GM18873 (cell line): ENCODE results near the gene SIRT3.
"Not testable (repeated sequence)": the region's sequence is repeated elsewhere in the genome, so short reads cannot be mapped to it uniquely, and the experiment has no call there.

Experiments
- ATAC-seq: cut with Tn5 transposase; IDR thresholded peaks from one replicate; pipeline ENCODE4 v1.9.1; 2021; ENCODE audit warnings: mild to moderate bottlenecking, moderate library complexity, moderate number of reproducible peaks; ENCODE audit not compliant: unreplicated experiment, low FRiP score

SIRT3 gene

GRCh38 chr11:206002-206384 lies 30.1 kb downstream of the SIRT3 start:
- ATAC-seq: no peak

GRCh38 chr11:205221-206001 lies 30.7 kb downstream of the SIRT3 start:
- no peak for ATAC-seq

GRCh38 chr11:204587-205109 lies 31.5 kb downstream of the SIRT3 start:
- ATAC-seq: no peak

- ATAC-seq: no peak
These were observed 32.1 kb downstream of the SIRT3 start for GRCh38 chr11:203945-204586.

GRCh38 chr11:203056-203944 lies 32.8 kb downstream of the SIRT3 start:
- ATAC-seq: no peak

- ATAC-seq: no peak
These were observed 33.7 kb downstream of the SIRT3 start for GRCh38 chr11:202490-202889.

GRCh38 chr11:201966-202365 lies 34.2 kb downstream of the SIRT3 start:
- no peak for ATAC-seq

GRCh38 chr11:200224-201003 lies 35.7 kb downstream of the SIRT3 start:
- ATAC-seq: no peak

GRCh38 chr11:199782-200181 lies 36.4 kb downstream of the SIRT3 start:
- ATAC-seq: no peak

- no peak for ATAC-seq
These were observed 37.0 kb downstream of the SIRT3 start for GRCh38 chr11:199004-199581.

GRCh38 chr11:198236-198806 lies 37.8 kb downstream of the SIRT3 start:
- no peak for ATAC-seq

- ATAC-seq: no peak
These were observed 38.4 kb downstream of the SIRT3 start for GRCh38 chr11:197741-198235.

GRCh38 chr11:196786-197731 lies 39.1 kb downstream of the SIRT3 start:
- ATAC-seq: no peak

GRCh38 chr11:193481-193880 lies 42.7 kb downstream of the SIRT3 start:
- not testable (repeated sequence) for ATAC-seq

GRCh38 chr11:192674-193128 lies 43.4 kb downstream of the SIRT3 start, which contains the start of gene SCGB1C1:
TSS of gene SCGB1C1 (plus strand) at chr11:193078. CDS start at chr11:193100, 22 bp downstream.
- ATAC-seq: not testable (repeated sequence)

- not testable (repeated sequence) for ATAC-seq
These were observed 44.4 kb downstream of the SIRT3 start for GRCh38 chr11:191490-192478.

- ATAC-seq: not testable (repeated sequence)
These were observed 45.6 kb downstream of the SIRT3 start for GRCh38 chr11:190546-190945.
